Activated CD8-positive, alpha-beta T cell treated with anti-CD3 and anti-CD28 coated beads for 36 hours (primary cell): ENCODE data around the gene TMEM179. TPM values are rescaled to one million over a fixed set of nuclear protein-coding genes. Genes with fewer than 3 reads are reported as not detected.

Source experiments
- ATAC-seq: fragments of 200-7000 bp; cut with Tn5 transposase; one replicate; pipeline ENCODE4 v1.10.0; 2021; ENCODE audit warnings: mild to moderate bottlenecking, moderate library complexity
- CTCF ChIA-PET: fragments of 350-600 bp; sonication (Branson Sonifier 250); formaldehyde crosslinking; loops from one replicate; lab custom pipeline; 2021; ENCODE audit warnings: antibody characterized with exemption; lab: Charles Lee
- POLR2A ChIA-PET: fragments of 350-600 bp; sonication (Branson Sonifier 250); formaldehyde crosslinking; loops from one replicate; lab custom pipeline; 2021; ENCODE audit warnings: antibody characterized with exemption; lab: Charles Lee
- DNase-seq: peaks from one replicate; pipeline ENCODE4 v3.0.0-alpha.2; 2020
- H3K27ac Mint-ChIP-seq: one replicate; pipeline ENCODE4 v1.8.0; 2021; ENCODE audit warnings: mild to moderate bottlenecking, mixed read lengths
- H3K27me3 Mint-ChIP-seq: one replicate; pipeline ENCODE4 v1.8.0; 2021; ENCODE audit warnings: mixed read lengths
- H3K36me3 Mint-ChIP-seq: one replicate; pipeline ENCODE4 v1.8.0; 2021; ENCODE audit warnings: low read depth, mixed read lengths
- H3K4me1 Mint-ChIP-seq: one replicate; pipeline ENCODE4 v1.8.0; 2021; ENCODE audit warnings: low read depth, mixed read lengths
- H3K4me3 Mint-ChIP-seq: one replicate; pipeline ENCODE4 v1.8.0; 2021; ENCODE audit warnings: mild to moderate bottlenecking, moderate library complexity, mixed read lengths
- H3K9me3 Mint-ChIP-seq: one replicate; pipeline ENCODE4 v1.8.0; 2021; ENCODE audit warnings: mixed read lengths
- CTCF ChIP-seq: fragments of 200-600 bp; IDR thresholded peaks from one replicate; pipeline ENCODE4 v1.8.0; 2022; ENCODE audit warnings: antibody characterized with exemption, mild to moderate bottlenecking
- intact Hi-C: fragments of 100-400 bp; cut with micrococcal nuclease; formaldehyde crosslinking; loops from one replicate; pipeline ENCODE4 v1.10.0; 2022
- total RNA-seq, 2 experiments: library from RNA; stranded (reverse); gene quantifications; one replicate each; pipeline ENCODE4 v1.2.3, GENCODE V29; 2021

Gene TMEM179
- total RNA-seq, 2 experiments from 2014 or later: not detected

GRCh38 chr14:104574978-104575583 is 29.5 kb downstream of the TMEM179 start:
- intact Hi-C loops: no loop called here
- DNase-seq (no peak), ATAC-seq (no peak)
- ChIA-PET POLR2A (no interaction called here), CTCF (no interaction called here)
- Mint-ChIP-seq H3K4me3 (no peak overlapping the region), H3K36me3 (no peaks in the 10 kb centered on the region), H3K27me3 (no peaks in the 10 kb centered on the region), H3K27ac (no peak overlapping the region), H3K4me1 (no peaks in the 10 kb centered on the region), H3K9me3 (no peaks in the 10 kb centered on the region)
- TF ChIP-seq CTCF: no peak

- H3K27me3 Mint-ChIP-seq: no peaks in the 10 kb centered on the region
Observed at GRCh38 chr14:104574536-104574935, 30.0 kb downstream of the TMEM179 start.

DNA sequence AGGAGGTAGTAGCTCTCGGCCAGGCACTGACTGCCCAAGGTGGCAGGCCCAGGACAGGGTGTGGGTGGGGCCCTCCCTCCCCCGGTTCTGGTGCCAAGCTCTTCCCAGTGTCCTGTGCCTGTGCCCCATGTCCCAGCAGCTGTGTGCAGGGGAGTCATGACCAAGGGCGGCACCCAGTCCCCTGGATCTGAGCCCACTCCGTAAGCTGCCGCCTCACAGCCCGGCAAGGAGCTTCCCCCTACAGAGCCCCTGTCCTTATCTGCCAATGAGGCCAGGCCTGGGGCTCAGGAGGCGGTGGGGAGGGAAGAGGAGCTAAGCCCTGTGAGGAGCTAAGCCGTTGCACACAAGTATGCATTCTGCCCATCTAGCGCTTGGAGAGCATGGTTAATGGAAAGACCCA is 30.6 kb downstream of the TMEM179 start:
- DNase-seq (no peak), ATAC-seq (no peak)
- Mint-ChIP-seq H3K4me1 (no peaks in the 10 kb centered on the region), H3K36me3 (no peaks in the 10 kb centered on the region), H3K4me3 (no peak overlapping the region), H3K27me3 (no peaks in the 10 kb centered on the region), H3K27ac (no peak overlapping the region), H3K9me3 (no peaks in the 10 kb centered on the region)
- ChIA-PET POLR2A (no interaction called here), CTCF (no interaction called here)
- no peak for TF ChIP-seq CTCF
- intact Hi-C loops: no loop called here

More at GRCh38 chr14:104574536-104574935, 30.0 kb downstream of the TMEM179 start:
- intact Hi-C loops: no loop called here
- Mint-ChIP-seq H3K9me3 (no peaks in the 10 kb centered on the region), H3K4me1 (no peaks in the 10 kb centered on the region), H3K4me3 (no peak overlapping the region), H3K36me3 (no peaks in the 10 kb centered on the region), H3K27ac (no peak overlapping the region)
- TF ChIP-seq CTCF: no peak
- DNase-seq (no peak), ATAC-seq (no peak)
- POLR2A ChIA-PET: no interaction called here
- CTCF ChIA-PET: no interaction called here

DNA sequence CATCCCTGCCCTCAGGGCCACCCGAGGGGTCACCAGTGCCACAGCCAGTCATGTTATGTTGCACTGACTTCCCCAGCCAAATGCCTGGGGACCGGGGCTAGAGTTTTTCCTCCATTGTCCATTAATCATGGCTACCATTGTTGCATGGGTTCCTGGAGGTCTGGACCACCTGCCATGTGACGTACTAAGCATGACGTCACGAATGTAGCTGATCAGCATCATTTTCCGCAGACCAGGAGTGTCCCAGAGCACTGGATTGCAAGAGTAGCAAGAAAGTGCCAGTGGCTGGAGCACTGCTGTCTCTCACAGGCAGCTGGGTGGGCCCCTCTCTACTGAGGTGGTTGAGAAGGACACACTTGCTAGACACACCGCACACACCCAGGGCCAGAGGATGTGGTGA is 31.9 kb downstream of the TMEM179 start:
- Mint-ChIP-seq H3K27me3 (no peaks in the 10 kb centered on the region), H3K27ac (no peak overlapping the region), H3K4me3 (no peak overlapping the region), H3K36me3 (no peaks in the 10 kb centered on the region), H3K4me1 (no peaks in the 10 kb centered on the region), H3K9me3 (no peaks in the 10 kb centered on the region)
- CTCF ChIA-PET: no interaction called here
- intact Hi-C loops: no loop called here
- TF ChIP-seq CTCF: no peak
- POLR2A ChIA-PET: no interaction called here
- ATAC-seq (no peak), DNase-seq (no peak)

- ATAC-seq: no peak
- no peaks in the 10 kb centered on the region for H3K36me3 Mint-ChIP-seq
- TF ChIP-seq CTCF: no peak
- no peaks in the 10 kb centered on the region for H3K4me1 Mint-ChIP-seq
- no peak overlapping the region for H3K4me3 Mint-ChIP-seq
- ChIA-PET POLR2A (no interaction called here), CTCF (no interaction called here)
- DNase-seq: no peak
- intact Hi-C loops: no loop called here
- no peaks in the 10 kb centered on the region for H3K27me3 Mint-ChIP-seq
- no peak overlapping the region for H3K27ac Mint-ChIP-seq
- H3K9me3 Mint-ChIP-seq: no peaks in the 10 kb centered on the region
Observed at GRCh38 chr14:104572024-104572626, 32.4 kb downstream of the TMEM179 start.
